NCI-H2196 treated with DMSO at 0.1 percent for 48 hours (cell line): Measurements from ENCODE around the gene NCDN.
A peak's percentile ranks its signal among the peaks of the same experiment; 100 is the strongest.

ENCODE experiments used
- DNase-seq: peaks from one replicate; lab custom pipeline; 2025; ENCODE audit not compliant: unreplicated experiment; lab: John Stamatoyannopoulos, UW

Gene NCDN, protein sequence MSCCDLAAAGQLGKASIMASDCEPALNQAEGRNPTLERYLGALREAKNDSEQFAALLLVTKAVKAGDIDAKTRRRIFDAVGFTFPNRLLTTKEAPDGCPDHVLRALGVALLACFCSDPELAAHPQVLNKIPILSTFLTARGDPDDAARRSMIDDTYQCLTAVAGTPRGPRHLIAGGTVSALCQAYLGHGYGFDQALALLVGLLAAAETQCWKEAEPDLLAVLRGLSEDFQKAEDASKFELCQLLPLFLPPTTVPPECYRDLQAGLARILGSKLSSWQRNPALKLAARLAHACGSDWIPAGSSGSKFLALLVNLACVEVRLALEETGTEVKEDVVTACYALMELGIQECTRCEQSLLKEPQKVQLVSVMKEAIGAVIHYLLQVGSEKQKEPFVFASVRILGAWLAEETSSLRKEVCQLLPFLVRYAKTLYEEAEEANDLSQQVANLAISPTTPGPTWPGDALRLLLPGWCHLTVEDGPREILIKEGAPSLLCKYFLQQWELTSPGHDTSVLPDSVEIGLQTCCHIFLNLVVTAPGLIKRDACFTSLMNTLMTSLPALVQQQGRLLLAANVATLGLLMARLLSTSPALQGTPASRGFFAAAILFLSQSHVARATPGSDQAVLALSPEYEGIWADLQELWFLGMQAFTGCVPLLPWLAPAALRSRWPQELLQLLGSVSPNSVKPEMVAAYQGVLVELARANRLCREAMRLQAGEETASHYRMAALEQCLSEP

DNA sequence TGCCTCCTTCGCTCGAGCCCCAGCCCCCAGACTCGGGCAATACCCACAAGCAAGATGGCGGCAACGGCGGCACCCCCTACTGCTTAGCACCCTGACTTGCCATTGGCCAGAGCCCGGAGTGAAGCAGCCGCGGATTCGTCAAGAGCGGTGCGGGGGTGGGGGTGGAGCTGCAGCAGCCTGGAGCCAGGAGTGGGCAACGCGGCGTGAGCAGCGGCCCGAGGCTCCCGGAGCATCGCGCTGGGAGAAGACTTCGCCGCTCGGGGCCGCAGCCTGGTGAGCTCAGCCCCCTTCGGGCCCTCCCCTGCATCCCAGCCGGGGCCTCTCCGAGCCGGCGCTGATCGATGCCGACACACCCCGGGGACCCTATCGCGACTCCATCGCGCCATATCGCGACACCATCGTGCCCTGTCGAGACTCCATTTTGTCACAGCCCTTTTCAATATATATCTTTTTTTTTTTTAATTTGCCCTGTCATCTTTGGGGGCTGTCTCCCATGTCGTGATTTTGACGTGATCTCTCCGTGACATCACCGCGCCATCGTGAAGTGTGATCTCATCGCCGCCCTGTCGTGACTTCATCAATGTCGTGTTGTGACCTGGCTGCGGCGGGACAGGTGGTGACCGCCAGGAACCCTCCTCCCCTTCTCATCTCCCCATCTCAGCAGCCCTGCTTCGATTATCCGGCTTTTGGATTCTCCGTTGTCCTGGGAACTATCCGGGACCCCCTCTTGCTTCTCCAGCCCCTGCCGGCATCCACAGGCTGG is at the start of gene NCDN:
Gene NCDN (plus strand): TSS at position 189 of the 763 bp plus-strand sequence. CDS start 392 bp downstream, at position 581.
- peak; percentile 93 for DNase-seq

DNA sequence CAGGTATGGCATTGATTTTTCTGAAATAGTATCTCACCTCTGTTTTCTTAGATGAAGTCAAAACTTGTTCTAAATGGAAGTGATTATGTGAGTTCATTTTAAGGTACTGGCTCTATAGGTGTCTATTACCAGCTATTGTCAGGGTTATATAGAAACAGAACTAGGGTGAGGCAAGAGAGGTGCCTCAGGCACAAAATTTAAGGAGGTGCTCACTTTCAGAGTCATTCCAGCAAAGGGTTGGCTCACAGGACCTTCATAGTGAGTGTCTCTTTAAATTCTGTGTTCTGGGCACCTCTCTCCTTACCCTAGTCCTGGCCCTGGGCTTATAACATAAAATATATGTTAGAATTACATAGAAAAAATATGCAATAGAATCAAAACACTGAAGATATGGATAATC is 49.7 kb upstream of the NCDN start:
- no peak for DNase-seq

DNA sequence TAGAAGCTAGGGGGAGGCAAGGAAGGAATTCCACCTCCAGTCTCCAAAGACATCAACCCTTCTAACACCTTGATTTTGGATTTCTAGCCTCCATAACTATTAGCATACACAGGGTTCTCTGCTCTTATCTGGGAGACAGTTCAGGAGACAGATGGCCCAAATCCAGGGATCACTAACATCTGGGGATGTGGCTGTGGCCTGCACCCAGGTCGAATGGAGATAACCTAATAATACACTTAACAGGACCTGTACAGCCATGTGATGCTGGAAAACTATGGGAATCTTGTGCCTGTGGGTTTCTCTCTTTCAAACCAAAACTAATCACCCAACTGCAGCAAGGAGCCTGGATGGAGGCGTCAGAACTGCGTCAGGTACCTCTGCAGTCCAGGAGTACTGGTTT is 48.0 kb upstream of the NCDN start:
- no peak for DNase-seq

DNA sequence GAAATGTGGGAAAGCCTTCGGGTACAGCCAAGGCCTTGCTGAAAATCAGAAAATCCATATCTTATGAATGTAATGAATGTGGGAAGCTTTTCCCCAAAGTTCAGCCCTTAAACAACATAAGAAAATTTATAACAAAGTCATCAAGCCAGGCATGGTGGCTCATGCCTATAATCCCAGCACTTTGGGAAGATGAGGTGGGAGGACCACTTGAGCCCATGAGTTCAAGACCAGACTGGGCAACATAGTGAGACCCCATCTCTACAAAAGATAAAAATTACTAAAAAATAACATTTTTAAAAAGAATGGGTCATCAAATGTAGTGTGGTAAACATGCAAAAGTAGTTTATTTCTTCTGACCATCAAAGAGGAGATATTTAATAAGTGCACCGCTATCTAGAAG is 46.3 kb upstream of the NCDN start:
- DNase-seq: no peak

DNA sequence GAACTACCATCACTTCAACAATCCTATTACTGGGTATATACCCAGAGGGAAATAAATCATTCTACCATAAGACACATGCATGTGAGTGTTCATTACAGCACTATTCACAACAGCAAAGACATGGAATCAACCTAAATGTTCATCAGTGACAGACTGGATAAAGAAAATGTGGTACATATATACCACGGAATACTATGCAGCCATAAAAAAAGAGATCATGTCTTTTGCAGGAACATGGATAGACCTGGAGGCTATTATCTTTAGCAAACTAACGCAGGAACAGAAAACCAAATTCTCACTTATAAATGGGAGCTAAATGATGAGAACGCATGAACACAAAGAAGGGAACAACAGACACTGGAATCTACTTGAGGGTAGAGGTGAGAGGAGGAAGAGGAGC is 39.4 kb upstream of the NCDN start:
- no peak for DNase-seq

DNA sequence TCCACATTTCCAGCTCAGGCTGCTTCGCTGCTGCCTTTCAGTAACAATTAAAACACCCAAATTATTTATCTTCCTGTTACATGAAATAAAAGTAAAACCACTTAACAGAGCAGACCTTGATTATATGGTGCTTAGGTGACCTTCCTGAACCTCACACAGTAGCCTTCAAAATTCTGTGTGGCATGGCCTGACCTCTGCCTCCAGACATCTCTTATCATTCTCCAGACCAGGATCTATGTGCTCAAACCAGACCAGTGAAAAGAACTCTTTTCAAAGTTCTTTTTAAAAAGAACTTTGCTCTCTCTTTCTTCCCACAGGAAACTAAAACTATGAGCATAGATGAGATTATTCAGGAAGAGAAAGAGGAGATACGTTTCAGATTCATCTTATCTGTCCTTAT is 38.2 kb upstream of the NCDN start:
- no peak for DNase-seq

DNA sequence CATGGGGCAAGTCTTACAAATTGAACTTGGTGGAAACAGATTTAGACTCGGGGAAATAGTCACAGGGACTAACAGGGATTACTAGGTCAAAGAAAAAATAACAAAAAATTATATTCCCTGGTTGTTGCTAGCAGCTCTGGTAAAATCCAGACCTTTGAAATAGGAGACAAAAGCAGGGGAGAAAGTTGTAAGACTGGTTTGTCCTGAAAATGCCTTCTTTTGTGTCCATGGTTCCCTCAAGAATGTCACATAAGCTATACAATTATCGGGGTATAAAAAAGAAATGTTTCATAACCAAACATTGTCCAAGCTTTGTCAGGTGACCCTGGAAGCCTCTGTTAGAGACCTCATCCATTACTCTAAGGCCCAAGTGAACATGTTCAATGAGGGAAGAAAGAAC is 33.5 kb upstream of the NCDN start:
- DNase-seq: no peak

DNA sequence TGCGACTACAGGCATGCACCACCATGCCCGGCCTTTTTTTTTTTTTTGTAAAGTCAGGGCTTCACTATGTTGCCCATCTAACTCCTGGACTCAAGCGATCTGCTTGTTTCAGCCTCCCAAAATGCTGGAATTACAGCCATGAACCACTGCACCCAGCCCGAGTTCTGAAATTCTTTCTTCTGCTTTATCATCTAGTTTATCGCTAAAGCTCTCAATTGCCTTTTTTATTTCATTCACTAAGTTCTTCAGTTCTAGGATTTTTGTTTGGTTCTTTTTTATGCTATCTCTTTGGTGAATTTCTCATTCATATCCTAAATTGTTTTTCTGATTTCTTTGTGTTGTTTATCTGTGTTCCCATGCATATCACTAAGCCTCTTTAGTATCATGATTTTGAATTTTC is 27.4 kb upstream of the NCDN start:
- no peak for DNase-seq

DNA sequence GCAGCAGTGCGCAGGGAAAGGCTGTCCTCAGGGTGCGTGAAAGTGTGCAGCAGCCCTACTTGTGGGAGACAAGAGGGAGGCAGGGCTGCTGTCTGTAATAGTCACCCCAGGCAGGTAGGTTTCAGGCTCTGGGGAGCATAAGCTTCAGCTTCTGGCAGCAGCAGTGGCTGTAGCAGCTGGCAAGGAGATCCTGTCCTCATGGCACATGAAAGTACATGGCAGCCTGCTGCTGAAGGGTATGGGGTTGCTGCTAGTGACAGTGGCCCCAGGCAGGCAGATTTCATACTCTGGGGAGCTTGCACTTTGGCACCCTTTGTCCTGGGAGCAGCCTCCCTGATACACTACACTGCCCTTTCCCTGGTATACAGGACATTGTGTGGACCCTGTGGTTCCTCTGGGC is 26.7 kb upstream of the NCDN start:
- DNase-seq: no peak

DNA sequence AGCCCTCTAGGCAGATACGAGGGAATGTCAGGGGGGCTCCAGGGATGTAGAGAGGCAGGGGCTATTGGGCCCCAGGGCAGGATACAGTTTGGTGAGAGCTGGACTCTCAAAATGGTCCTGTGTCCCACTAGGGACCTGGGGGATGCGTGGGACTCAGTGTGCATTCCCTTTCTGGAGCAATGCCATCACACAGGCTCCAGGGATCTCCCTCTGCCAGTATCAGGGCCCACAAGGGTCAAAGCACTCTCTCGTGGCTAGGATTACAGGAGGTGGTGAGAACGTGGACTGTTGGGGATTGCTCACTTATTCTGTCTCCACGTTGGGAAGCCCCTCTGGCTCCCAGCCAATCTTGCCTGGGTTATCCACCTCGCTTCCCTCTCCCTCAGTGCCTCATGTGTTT is 26.2 kb upstream of the NCDN start:
- DNase-seq: no peak

DNA sequence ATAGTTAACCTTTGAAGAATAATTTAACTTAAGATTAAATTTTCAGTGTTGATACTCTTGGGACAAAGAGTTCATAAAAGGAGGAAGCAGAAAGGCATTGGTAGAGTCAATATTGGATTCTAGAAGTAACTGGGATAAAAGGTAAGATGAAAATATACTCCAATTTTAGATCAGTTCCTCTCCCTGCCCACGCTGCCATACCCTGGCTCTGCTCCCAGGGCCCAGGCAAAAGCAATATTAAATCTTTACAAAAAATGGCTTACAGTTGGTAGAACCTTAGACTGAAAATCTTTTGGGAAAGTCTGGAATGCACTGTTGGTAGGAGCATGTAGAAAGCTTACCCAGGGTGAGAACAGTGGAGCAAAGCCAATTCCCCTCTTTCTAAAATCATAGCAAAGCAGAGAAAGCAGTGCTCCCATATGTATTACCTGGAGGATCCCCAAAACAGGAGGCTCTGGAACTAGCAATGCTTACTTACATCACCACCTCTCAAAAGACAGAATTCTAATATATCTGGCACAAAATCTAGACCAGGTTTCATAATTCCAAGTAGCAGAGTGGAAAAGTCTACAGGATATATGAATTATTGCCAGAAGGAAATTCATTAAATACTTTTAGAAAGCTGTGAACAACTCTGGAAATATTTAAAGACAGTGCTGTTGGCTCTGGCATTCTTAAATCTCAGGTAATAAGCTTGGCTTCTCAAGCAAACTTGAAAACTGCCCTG is 24.9 kb upstream of the NCDN start:
- no peak for DNase-seq

DNA sequence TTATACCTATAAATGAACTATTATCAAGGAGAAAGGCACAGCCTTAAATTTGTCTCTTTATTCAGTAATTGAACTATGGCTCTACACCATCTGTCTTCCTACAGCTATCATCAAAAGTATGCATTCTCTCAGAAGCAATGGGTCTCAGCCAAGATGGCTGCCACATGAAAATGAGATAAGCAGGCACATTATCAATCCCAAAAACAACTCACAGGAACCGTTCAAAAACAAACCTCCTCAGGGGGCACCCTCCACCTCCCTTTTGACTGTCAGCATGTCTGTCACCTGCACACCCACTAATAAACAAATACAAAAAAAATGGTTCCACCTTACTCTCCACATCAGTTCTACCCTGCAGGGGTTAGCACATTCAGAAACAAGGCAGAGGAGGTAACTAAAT is 24.0 kb upstream of the NCDN start:
- DNase-seq: no peak

DNA sequence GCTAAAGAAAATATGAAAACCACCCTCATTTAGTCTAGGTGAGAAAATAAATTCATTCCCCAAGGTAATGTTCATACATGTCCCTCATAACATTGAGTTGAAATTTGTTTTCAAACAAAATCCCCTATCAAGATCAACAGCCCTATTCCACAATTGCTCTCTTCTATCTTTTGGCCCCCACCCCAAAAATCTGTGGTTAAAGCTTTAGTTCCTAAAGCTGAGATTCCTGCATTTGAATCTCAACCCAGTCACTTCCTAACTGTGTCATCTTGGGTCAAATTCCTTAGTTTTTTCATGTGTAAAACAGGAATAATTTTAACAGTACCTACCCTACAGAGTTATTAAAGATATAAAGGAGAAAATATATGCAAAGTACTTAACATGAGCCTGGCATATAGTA is 22.4 kb upstream of the NCDN start:
- DNase-seq: no peak

DNA sequence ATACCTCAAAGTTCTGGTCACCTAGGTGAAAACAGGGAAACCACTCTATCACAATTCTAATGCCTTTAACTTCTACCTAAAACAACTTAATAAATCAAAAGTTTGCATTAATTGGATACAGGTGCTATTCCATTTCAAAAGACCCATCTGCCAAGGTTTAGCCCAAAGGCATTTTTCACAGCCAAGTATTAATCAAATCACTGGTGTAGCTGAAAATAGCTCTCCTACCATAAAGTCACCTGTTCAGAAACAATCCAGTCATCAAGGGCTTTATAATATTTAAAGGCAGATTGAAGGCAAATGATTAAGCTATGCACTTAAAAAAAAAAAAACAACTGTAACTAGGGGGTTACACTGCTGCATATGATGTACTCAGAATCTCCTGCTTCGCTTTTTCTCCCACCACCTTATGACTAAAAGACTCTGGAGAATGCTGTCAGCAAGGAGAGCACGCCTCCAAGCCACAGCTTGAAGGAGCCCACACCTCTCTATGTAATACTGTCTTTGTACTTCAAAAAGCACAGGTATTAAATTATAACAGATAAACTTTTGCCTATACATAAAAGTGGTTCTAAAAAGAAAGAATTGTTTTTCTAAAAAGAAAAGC is 20.9 kb upstream of the NCDN start:
- DNase-seq: no peak

DNA sequence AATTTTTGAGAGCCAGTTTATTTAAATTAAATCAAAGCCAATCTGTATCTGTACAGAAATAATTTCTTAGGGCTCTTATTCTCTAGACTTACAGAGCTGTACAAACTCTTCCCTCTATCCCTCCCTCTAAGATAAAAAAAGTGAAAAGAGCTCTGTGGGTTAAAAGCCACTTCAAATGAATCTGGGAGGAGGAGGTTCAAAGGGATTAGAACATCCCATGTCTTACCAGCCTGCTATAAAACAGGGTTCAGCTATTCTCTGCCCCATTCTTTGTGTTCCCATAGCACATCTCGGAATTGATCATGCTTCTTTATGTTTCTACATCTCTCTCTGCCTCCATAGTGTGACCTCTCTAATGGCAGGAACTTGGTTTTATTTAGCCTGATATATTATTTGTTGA is 19.8 kb upstream of the NCDN start:
- no peak for DNase-seq

DNA sequence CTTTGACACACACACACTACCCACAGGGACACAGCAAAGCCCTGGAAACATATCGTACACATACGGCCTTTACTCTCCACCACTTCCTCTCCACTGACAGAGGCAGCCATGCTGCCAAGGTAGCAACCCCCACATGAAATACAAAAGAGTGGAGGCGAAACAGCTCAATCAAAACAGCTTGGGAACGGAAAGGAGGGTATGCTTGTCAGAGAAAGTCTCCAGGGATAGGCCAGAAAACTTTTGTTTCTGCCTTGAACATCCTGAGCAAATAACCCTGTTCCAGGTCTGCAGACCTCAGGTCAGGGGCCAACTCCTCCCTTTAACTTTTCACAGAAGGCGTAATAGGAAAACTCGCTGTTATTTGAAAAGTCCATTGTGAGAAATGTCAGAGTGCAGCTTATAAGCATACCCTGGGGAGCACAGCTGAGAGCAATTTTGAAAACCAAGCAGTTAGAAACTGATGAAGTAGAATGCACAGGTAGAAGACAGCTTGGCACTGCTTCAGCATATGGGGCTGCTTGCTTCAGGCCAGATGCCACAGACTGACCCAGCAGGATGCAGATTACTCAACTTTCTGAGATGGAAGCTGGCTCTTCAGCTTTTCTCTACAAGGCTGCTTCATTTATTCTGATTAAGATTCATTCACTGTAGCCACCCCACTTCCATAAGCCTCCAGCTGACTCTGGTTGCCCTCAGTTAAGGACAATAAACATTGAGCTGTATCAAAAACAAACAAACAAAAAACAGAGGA is 18.4 kb upstream of the NCDN start:
- DNase-seq: no peak

DNA sequence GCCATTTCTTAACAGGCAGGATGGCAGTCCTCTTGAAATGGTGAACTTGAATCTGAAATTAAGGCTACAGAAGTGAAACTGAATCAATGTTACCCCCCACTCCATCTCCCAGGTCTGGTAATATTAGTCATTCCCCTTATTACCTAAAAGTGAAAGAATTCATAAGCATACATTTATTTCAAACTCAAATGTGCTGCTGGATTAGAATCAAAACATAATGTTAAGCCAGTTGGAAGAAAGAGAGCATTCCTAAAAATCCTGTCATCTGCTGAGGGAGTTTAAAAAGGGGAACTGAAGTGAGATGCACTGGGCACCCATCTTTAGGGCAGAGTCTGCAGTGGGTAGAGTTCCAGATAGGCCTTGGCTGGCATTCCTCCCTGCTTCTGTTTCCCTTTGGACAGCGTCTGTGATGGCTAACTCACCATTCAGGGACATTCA is 17.8 kb upstream of the NCDN start:
- DNase-seq: no peak

DNA sequence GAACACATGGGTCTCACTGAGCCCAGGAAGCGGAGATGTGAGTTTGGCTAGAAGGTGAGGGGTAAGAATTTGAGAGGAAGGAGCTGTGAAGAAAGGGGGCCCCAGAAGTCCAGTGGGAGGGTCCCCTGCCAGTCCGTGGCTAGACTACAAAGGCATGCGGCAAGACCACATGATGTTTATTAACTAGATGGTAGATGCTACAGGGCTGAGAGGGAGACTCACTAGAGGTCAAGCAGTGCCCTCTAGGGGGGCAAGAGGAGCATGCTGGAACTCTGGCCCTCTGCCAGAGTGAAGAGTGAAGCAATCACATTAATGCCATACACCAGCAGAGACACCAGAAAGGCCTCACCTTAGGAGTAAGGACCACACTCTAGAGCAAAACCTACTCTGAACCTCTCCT is 12.6 kb upstream of the NCDN start:
- no peak for DNase-seq

DNA sequence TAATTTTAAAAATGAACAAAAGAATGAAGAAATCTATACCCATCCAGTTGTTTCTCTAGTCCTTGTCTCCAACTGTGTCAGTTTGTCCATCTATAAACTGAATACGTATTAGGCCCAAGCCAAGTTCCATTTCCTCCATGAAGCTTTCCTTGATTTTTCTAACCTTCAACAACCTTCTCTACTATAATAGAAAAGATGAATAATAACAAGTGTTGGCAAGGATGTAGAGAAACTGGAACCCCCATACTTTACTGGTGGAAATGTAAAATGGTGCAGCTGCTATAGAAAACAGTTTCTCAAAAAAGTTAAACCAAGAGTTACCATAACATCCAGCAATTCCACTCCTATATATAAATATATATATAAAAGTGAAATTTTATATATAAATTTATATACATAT is 11.0 kb upstream of the NCDN start:
- no peak for DNase-seq

DNA sequence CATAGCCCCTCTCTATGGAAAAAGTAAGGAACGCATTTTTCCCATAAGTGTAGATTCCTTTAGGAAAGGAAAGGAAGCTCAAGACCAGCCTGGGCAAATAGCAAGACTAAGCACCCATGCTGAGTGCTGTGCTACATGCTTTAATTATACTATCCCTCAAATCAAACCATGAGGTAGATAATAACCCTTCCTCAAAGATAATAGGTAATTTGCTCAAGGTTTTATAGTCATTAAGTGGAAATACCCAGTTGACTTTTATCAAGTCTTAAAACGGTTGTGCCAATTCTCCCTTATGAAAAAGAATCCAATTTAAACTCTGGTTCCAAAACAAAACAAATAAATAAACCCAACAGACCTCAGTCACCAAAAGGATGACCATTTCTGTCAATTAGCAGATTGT is 3.7 kb upstream of the NCDN start:
- DNase-seq: no peak
